H7 (cell line): Measurements from ENCODE around the gene SH3BP1. TPM values are rescaled to one million over a fixed set of nuclear protein-coding genes. Genes with fewer than 3 reads are reported as not detected.
"Not testable (repeated sequence)": the region's sequence is repeated elsewhere in the genome, so short reads cannot be mapped to it uniquely, and the experiment has no call there.

Experiments
- DNase-seq: peaks from one replicate; pipeline ENCODE4 v3.0.0; 2012
- H3K27me3 ChIP-seq: 2 replicates; pipeline ENCODE4 v1.6.0; 2011; ENCODE audit warnings: mild to moderate bottlenecking, low read length; ENCODE audit not compliant: control insufficient read depth, insufficient read depth
- H3K36me3 ChIP-seq: replicated peaks from 2 replicates; pipeline ENCODE4 v1.5.1; 2011; ENCODE audit warnings: low read length; ENCODE audit not compliant: control insufficient read depth, insufficient read depth
- H3K4me3 ChIP-seq: 2 replicates; pipeline ENCODE4 v1.5.1; 2011; ENCODE audit warnings: low read depth, mild to moderate bottlenecking, control low read depth, low read length, moderate library complexity; ENCODE audit not compliant: insufficient read depth
- total RNA-seq: library from RNA; depleted of rRNA; stranded (reverse); fragments of >200 nt; shearing (Covaris generic); gene quantifications from 2 replicates; pipeline ENCODE4 v1.2.3, GENCODE V29; 2014; rRNA removed

Gene SH3BP1, protein sequence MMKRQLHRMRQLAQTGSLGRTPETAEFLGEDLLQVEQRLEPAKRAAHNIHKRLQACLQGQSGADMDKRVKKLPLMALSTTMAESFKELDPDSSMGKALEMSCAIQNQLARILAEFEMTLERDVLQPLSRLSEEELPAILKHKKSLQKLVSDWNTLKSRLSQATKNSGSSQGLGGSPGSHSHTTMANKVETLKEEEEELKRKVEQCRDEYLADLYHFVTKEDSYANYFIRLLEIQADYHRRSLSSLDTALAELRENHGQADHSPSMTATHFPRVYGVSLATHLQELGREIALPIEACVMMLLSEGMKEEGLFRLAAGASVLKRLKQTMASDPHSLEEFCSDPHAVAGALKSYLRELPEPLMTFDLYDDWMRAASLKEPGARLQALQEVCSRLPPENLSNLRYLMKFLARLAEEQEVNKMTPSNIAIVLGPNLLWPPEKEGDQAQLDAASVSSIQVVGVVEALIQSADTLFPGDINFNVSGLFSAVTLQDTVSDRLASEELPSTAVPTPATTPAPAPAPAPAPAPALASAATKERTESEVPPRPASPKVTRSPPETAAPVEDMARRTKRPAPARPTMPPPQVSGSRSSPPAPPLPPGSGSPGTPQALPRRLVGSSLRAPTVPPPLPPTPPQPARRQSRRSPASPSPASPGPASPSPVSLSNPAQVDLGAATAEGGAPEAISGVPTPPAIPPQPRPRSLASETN
- total RNA-seq = 30.0 and 35.2 TPM in 2 replicates

DNA sequence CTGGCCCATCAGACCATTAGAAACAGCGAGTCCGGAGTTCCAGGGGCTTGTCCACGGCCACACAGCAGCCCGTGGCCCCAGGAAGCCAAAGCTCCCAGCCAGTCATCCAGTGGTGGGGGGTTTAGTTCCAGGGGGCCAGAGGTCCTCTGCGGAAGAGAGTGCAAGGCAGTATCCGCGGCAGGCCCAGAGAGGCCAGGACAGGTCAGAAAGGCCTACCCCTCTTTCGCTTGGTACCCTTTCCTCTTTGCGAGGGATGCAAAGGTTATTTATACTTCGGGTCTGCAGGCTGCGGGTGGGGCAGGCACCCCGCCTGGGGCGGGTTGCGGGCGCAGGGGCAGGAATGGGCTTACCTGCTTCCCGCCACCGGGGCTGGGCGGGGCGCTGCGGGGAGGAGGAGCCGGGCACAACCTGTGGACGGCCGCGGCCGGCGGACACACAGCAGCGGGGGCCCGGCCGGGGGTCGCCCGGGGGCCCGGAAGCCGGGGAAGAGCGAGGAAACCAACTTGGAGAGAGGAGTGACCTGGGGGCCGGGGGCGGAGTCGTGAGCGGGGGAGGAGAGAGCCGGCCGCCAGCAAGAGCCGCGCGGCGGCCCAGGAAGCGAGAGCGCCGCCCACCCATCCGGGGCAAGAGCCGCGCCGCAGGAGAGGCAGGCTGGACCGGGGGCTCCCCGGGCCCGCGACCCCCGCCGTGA lies at the start of gene SH3BP1:
Gene SH3BP1, plus strand, starts transcription at position 600 of the 691 bp plus-strand sequence. CDS start 119 bp downstream, outside the sequence.
- H3K27me3 ChIP-seq = no peaks in the 10 kb centered on the region
- peak within 1 kb of the TSS; percentile 73 for H3K4me3 ChIP-seq
- peak; percentile 96 for DNase-seq
- H3K36me3 ChIP-seq = peaks cover 15% of the 10 kb centered on the region

DNA sequence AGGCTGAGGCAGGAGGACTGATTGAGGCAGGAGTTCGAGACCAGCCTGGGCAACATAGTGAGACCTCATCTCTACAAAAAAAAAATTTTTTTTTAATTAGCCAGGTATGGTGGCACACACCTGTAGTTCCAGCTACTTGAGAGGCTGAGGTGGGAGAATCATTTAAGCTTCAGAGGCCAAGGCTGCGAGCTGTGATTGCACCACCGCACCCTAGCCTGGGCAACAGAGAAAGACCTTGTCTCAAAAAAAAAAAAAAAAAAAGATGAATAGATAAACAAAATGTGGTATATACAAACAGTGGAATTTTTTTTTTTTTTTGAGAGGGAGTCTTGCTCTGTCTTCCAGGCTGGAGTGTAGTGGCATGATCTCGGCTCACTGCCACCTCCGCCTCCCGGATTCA lies 48.4 kb upstream of the SH3BP1 start:
- H3K4me3 ChIP-seq, DNase-seq, H3K36me3 ChIP-seq, H3K27me3 ChIP-seq: not testable (repeated sequence)

DNA sequence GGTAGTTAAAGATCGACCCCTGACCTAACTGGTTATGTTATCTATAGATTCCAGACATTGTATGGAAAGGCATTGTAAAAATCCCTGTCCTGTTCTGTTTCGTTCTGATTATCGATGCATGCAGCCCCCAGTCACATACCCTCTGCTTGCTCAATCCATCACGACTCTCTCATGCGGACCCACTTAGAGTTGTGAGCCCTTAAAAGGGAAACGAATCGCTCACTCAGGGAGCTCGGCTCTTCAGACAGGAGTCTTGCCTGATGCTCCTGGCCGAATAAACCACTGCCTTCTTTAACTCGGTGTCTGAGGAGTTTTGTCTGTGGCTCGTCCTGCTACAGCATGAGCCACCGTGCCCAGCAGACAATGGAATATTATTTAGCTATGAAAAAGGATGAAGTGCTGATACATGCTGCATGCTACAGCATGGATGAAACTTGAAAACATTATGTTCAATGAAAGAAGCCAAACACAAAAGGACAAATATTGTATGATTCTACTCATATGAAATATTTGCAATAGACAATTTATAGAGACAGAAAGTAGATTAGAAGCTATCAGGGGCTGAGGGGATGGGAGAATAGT lies 47.6 kb upstream of the SH3BP1 start:
- H3K27me3 ChIP-seq = no peaks in the 10 kb centered on the region
- no peaks in the 10 kb centered on the region for H3K36me3 ChIP-seq
- DNase-seq = no peak
- H3K4me3 ChIP-seq = no peak overlapping the region

DNA sequence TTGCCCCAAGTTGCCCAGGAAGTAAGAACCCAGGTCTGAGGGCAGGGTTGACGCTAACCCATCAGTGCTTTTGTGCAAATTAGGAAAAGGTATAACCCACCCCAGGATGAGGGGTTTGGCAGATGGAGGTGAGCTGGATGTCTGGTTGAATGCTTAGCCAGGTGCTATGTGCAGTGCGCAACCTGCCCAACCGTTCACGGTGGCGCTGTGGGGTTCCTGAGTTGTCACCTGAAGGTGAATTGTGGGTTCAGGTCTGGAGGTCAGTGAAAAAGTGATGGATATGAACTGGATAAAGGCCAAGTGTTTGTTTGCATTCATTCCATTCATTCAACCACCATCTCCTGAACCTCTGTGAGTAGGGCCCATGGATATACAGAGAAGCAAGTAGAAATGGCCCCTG lies 45.2 kb upstream of the SH3BP1 start:
- Histone ChIP-seq H3K36me3 (no peaks in the 10 kb centered on the region), H3K4me3 (no peak overlapping the region), H3K27me3 (no peaks in the 10 kb centered on the region)
- DNase-seq = no peak

DNA sequence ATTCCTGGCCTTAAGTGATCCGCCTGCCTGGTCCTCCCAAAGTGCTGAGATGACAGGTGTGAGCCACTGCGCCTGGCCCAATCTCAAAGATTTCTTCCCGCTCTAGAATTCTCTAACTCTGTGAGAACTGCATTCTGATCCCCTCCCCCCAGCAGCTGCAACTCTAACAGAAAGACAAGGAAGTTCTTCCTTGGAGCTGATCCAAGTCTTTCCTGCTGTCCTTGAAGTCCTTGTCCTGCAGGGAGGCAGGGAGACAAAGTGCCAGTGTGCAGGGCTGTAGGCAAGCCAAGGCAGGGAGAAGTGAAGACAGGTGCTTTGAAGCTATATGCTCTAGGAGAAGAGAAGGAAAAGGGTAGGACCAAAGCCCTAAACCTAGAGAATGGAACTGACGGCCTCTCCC lies 40.3 kb upstream of the SH3BP1 start:
- H3K36me3 ChIP-seq = no peaks in the 10 kb centered on the region
- DNase-seq = no peak
- H3K4me3 ChIP-seq = no peak overlapping the region
- no peaks in the 10 kb centered on the region for H3K27me3 ChIP-seq

DNA sequence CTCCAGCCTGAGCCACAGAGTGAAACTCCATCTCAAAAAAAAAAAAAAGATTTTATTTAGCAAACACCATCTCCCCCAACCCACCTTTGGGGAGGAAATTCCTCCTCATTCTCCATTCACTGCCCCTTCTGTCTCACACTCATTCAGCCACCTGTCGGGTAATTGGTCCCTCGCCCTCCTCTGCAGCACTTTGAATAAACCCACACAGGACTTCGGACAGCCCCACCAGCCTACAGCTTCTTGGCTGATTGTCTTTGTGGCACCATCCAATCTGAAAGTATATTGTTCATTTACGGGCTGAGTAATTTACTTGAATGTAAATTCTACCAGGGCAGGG lies 38.3 kb upstream of the SH3BP1 start:
- peak; percentile 55 for DNase-seq
- no peak overlapping the region for H3K4me3 ChIP-seq
- H3K27me3 ChIP-seq = no peaks in the 10 kb centered on the region
- H3K36me3 ChIP-seq = no peaks in the 10 kb centered on the region

DNA sequence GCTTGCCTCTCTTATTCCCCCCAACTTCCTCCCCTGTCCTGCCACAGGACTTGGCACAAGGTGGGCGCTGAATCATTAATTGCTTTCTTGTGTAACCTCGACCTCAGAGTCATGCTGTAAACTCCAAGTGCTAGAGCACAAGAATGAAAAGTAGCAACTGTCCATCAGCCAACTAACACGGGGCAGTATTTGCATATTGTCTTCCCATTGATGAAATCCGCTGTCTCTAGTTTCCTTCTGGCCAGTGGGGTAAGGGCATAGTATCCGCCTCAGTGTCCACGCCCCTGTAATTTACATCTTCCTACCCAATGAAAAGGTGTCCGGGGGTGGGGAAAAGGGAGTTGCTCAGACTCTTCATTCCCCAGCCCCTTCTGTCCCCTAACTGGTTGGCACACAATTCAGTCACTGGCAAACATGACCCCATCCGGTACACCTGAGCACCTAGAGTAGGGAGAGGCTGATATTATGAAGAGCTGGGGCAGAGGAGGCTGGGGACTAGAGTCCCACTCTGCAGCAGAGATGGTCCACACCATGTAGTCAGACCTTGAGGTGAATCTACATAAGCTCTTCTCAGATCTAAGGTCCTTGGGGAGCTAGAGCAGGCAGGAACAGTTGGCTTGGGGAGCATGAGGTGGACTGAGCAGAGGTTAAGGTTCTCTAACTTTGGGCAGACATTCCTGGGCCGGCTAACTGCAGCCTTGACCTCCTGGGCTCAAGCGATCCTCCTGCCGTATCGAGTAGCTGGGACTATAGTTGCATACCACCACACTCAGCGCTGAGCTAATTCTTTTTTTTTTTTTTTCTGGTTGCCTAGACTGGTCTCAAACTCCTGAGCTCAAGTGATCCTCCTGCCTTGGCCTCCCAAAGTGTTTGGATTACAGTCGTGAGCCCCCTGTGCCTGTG lies 37.7 kb upstream of the SH3BP1 start:
- no peaks in the 10 kb centered on the region for H3K36me3 ChIP-seq
- H3K27me3 ChIP-seq = no peaks in the 10 kb centered on the region
- H3K4me3 ChIP-seq = peak overlapping the region; percentile 4; the same call in 1 of the 2 replicates
- peak; percentile 93 for DNase-seq

DNA sequence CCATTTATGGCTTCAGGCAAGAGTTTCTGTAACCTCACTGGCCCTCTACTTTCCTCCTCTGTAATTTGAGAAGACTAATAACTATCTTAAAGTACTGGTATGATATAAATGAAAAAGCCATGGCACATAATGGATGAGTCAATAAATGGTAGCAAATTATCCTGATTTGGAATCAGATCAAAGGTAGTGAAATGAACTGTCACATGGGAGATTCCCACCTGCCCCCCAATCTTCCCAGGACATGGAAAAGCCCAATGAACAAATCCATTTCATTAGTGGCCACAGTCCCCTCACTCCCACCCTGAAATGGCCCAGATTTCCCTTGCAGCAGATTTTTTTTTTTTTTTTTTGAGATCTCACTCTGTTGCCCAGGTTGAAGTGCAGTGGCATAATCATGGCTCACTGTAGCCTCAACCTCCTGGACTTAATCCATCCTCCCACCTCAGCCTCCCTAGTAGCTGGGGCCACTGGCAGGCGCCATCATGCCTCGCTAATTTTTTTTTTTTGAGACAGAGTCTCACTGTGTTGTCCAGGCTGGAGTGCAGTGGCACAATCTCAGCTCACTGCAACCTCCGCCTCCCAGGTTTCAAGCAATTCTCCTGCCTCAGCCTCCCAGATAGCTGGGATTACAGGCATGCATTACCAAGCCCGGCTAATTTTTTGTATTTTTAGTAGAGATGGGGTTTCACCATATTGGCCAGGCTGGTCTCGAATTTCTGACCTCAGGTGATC lies 36.8 kb upstream of the SH3BP1 start:
- not testable (repeated sequence) for DNase-seq, H3K36me3 ChIP-seq, H3K4me3 ChIP-seq, H3K27me3 ChIP-seq

DNA sequence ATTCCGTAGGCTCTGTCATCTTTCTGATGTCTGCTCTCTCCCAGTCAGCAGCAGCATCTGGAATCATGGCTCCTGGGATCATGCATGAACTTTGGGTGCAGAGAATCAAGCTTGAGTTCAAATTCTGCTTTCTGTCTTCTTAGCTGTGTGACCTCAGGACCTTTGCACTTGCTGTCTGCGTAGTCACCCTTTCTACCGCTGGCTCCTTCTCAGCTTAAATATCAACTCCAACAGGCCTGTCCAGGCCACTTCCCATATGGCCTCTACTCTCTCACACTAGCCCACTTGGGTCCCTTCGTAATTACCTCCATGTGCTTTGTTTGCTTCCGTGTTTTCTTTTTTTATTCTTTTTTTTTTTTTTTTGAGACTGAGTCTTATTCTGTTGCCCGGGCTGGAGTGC lies 35.4 kb upstream of the SH3BP1 start:
- H3K4me3 ChIP-seq = no peak overlapping the region
- H3K27me3 ChIP-seq = no peaks in the 10 kb centered on the region
- no peak for DNase-seq
- no peaks in the 10 kb centered on the region for H3K36me3 ChIP-seq

DNA sequence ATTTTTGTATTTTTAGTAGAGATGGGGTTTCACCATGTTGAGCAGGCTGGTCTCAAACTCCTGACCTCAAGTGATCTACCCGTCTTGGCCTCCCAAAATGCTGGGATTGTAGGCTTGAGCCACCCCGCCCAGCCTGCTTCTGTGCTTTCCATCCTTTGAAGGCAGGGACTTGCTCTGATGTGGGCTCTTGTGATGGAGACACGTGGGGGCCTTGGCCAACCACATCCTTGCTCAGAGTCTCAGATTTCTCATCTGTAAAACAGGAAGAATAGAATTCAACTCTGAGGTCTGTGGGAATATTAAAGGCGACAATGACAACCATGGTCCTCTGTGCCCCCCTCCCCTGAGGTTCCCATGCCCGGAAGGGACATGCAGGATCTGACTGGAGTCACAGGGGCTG lies 34.6 kb upstream of the SH3BP1 start:
- Histone ChIP-seq H3K27me3 (no peaks in the 10 kb centered on the region), H3K36me3 (no peaks in the 10 kb centered on the region), H3K4me3 (no peak overlapping the region)
- no peak for DNase-seq

DNA sequence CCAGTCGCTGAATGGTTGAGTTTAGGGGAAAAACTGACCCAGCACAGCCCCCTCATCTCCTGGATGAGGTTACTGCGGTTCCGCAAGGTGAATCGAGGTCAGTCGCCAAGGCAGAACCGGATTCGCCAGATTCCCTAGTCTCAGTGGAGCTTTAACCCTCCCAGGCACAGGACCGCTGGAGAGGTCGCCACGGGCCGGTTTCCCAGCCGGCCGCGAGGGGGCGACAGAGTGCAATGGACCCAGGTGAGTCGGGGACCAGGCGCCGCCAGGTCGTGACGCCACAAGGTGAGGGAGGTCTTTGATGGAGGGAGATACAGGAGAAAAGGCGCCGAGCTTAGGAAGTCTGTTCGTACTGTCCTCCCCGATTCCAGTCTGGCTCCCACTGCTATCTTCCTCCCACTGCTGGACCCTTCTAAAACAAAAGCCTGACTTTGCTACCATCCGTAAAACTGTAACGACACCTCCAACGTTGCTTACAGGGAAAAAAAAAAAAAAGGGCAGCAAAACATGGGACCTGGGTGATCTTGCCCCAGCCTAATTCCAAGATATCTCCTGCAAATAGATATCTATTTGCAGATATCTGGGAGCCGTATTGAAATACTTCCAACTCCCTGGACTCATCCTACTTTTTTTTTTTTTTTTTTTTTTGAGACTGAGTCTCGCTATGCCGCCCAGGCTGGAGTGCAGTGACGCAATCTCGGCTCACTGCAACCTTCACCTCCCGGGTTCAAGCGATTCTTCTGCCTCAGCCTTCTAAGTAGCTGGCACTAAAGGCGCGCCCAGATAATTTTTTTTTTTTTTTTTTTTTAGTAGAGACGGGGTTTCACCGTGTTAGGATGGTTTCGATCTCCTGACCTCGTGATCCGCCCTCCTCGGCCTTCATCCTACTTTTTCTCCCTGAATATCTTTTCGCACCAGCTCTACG lies 32.2 kb upstream of the SH3BP1 start:
- DNase-seq = peak; percentile 97
- Histone ChIP-seq H3K27me3 (no peaks in the 10 kb centered on the region), H3K4me3 (peak overlapping the region; percentile 90), H3K36me3 (no peaks in the 10 kb centered on the region)

DNA sequence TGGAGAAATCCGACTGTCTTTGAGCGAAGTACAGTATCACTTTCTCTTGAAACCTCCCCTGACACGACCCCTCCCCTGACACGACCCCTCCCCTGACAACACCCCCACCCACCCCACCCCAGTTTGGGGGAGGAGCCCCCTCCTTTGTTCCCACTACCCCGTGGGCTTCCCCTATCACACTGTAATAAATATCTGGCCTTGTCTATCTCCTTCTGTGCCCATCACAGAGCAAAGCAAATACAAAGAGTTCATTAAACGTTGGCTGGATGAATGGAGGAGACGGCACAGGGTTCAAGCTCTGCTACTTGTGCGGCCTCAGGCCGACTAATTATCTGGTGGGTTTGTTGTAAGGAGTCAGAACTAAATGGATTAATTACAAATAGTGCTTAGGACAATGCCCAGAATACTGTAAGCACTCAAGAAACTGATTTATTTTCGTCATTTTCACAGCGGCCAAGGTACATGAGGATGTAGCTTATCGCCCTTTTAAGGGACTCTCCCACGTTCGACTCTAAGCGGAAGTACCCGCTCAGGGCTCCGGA lies 31.5 kb upstream of the SH3BP1 start:
- H3K27me3 ChIP-seq = no peaks in the 10 kb centered on the region
- DNase-seq = peak; percentile 37
- peak overlapping the region; percentile 90 for H3K4me3 ChIP-seq
- no peaks in the 10 kb centered on the region for H3K36me3 ChIP-seq
